Right lung (tissue), 5 donors: Measurements from ENCODE around the gene MRPL9. TPM values are rescaled to one million over a fixed set of nuclear protein-coding genes. Genes with fewer than 3 reads are reported as not detected.
A peak's percentile ranks its signal among the peaks of the same experiment; 100 is the strongest.
"Not testable (repeated sequence)": the region's sequence is repeated elsewhere in the genome, so short reads cannot be mapped to it uniquely, and the experiment has no call there.

Source experiments
- DNase-seq, 2 donors: peaks; one replicate each; pipeline ENCODE4 v3.0.0-alpha.2; 2013
- polyA plus RNA-seq, 5 donors: library from polyadenylated mRNA; unstranded; fragments of 120-200 nt; gene quantifications; one replicate each; pipeline versions ENCODE4 v1.2.1 to v1.2.3, GENCODE V29; 2013; ENCODE audit warnings: inconsistent platforms in 1 of 5, low replicate concordance in 1 of 5; ENCODE audit not compliant: insufficient read length in 5 of 5, insufficient read depth in 1 of 5

The MRPL9 gene
- polyA plus RNA-seq, 5 donors: 104 to 125 (median 113) TPM

DNA sequence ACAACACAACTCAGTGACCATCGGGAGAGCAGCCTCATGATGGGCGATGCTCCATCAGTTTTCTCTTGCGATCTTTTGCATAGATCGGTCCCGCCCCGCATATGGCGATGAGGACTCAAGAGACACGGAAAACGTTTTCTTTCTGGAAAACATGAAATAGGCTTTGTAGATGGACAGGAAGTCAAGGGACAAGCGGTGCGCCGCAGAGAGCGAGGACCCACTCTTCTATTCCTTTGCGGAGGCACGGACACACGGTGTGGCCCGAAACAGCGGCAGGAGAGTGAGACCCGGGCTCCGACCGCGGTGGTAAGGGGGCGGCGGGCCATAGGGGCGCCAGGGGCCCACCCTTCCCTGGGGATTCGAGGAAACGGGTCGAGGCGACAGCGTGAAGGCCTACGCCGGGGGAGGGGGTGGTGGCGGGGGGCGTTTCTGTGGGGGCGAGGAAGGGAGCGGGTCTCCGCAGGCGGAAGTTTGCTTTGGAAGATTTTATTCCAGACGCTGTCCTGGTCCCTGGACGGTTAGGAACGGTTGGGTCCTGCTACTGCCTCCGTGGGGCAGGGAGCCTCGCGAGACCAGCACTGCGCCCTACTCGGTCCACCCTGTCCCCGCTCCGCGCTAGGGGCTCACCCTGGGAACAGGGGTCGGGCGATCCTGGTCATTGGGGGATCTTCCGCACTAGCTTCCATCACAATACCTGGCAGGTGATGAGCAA, 27.8 kb upstream of the MRPL9 start:
- DNase-seq: no peak

DNA sequence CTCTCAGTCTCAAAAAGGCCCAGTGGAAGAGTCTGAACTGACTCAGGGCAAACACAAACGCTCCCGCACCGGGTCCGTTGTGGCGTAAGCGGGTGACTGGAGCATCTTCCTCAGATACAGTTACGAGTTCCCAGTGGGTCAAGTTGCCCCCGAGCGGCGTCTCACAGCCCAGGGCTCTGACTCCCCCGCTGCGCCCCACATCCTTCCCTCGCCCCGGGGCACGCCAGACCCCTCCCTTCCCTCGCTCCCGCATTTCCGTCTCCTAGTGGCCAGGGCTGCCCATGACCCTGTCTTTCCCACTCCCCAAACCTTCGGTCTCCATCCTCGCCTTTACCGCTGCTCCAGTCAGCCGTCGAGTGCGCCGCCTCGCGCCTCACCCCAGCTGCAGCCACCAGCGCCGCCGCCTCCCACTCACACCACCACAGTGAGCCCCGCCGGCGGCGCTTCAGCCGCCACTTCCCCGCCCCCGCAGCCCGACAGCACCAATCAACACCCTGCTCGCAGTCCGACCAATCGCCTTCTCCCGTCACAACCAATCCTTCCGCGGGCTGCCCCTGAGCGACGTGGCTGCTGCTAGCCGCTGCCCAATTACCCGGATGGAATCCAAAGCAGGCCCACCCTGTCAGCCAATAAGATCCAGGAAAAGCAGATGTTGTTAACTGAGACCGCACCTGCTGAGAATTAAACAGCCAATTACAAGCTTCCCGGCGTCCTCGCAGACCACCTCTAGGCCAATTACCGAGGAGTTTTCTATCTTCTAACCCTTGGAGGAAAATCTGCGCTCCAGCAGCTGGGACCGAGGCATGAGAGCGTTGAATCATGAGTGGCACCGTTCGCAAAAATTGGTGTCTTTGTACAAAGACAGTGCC, 27.0 kb upstream of the MRPL9 start, which contains the start of gene TDRKH:
TSS of gene TDRKH (minus strand) at position 430 of the 869 bp plus-strand sequence. CDS start 7,478 bp downstream, outside the sequence.
- DNase-seq: peak; percentile 90 to 91

DNA sequence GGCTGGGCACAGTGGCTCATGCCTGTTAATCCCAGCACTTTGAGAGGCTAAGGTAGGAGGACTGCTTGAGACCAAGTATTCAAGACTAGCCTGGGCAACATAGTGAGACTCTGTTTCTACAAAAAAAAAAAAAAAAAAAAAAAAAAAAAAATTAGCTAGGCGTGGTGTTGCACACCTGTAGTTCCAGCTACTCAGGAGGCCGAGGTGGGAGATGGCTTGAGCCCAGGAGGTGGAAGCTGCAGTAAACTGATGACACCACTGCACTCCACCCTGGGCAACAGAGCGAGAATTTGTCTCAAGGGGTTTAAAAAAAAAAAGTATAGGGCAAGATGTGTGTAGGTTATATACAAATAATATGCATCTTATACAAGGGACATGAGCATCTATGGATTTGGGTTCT, 24.4 kb upstream of the MRPL9 start:
- no peak for DNase-seq

DNA sequence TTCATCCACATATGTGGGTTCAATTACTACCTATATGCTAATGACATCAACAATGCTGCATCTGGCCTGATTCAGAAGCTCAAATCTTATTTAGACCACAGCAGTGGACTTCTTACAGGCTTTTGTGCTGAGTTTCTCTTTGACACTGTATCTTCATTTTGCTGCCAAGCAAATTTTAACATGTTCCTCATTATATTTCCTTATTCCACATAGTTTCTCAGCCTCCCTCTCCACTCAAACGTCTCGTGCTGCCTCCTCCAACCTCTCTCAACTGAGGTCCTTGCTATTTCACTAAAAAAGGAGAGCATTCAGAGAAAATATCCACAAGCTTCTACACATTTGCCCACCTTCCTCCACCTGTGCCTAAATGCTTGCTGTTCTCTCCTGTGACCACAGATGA, 20.5 kb upstream of the MRPL9 start:
- DNase-seq: no peak

DNA sequence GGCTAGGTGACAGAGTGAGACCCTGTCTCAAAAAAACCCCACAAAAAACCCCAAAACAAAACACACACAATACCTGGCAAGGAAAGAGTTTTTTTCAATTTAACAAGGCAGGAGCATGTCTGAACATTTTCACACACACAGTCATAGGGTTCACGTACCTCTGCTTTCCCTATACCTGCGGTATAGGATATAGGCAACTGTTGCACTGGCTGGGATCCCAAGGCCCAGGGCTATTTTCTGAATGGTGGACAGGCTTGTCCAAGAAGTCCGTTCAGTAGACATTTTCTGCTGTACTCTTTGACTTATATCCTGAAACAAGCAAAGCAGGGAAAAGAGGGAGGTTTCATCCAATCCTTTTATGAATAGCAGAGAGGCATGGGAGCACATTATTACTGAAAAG, 19.4 kb upstream of the MRPL9 start:
- DNase-seq: no peak

DNA sequence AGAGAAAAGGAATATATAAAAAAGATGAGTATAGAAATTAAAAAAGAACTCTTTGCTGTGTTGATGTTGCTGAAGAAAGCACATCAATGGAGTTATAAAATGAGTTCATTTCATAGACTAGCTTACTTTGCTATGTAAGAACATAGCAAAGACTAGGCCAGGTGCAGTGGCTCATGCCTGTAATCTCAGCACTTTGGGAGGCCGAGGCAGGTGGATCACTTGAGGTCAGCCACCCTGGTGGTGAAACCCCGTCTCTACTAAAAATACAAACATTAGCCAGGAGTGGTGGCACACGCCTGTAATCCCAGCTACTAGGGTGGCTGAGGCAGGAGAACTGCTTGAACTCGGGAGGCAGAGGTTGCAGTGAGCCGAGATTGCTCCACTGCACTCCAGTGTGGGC, 18.7 kb upstream of the MRPL9 start:
- not testable (repeated sequence) for DNase-seq

DNA sequence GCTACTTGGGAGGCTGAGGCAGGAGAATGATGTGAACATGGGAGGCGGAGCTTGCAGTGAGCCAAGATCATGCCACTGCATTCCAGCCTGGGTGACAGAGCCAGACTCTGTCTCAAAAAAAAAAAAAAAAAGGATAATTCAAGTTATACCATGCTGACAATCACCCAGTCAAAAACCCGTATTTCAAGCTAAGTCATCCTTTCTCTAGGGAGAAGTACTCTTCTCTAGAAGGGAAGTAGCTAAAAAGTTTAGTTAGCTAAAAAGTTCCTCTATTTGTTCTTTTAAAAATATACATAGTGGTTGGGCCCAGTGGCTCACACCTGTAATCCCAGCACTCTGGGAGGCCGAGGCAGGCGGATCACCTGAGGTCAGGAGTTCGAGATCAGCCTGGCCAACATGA, 17.4 kb upstream of the MRPL9 start:
- DNase-seq: not testable (repeated sequence)

DNA sequence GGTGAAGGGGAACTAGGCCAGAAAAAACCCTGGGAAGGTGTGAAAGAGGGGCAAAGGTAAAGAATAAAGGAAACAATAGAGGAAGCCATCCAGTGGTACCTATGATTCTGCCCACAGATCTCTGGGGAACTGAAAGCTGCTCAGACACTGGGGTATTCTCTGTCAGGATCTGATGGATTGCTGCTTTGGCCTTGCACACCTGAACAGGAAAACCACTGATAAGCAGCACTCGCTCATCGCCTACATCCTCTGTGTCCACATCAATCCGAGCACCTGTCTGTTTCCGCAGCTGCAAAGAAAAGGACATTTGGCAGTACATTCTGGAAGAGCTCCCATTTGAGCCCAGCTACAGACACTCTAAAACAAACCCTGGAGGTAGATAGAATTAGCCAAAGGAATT, 16.6 kb upstream of the MRPL9 start:
- no peak for DNase-seq

DNA sequence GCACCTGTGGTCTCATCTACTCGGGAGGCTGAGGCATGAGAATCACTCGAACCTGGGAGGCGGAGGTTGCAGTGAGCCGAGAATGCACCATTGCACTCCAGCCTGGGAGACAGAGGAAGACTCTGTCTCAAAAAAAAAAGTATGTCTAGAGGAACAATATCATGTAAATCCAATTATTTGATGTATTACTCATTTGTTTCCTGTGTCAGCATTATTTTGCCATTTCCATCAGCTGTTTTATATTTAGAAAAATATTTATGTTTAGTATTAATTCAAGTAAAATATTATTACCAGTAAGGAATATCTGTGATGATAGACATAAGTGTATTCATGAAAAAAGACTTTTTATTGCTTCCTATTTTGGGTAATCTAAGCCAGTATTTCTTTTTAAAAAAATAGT, 14.0 kb upstream of the MRPL9 start:
- DNase-seq: no peak

DNA sequence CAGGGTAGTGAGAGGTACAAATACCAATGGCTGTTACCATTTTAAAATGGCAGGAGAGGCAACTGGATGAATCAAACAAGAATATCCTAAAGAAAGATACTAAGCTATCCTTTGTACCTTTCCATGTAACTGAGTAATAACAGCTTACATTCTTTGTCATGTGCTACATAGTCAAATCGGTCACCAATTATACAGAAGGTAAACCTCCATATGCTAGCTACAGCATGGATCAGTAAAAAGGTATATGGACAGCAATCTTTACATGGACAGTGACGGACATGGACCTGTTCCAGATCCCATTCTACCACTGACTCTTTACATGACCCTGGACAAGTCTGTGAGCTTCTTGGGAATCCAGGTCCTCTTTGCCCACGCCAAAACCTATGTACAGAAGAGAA, 13.4 kb upstream of the MRPL9 start:
- no peak for DNase-seq

DNA sequence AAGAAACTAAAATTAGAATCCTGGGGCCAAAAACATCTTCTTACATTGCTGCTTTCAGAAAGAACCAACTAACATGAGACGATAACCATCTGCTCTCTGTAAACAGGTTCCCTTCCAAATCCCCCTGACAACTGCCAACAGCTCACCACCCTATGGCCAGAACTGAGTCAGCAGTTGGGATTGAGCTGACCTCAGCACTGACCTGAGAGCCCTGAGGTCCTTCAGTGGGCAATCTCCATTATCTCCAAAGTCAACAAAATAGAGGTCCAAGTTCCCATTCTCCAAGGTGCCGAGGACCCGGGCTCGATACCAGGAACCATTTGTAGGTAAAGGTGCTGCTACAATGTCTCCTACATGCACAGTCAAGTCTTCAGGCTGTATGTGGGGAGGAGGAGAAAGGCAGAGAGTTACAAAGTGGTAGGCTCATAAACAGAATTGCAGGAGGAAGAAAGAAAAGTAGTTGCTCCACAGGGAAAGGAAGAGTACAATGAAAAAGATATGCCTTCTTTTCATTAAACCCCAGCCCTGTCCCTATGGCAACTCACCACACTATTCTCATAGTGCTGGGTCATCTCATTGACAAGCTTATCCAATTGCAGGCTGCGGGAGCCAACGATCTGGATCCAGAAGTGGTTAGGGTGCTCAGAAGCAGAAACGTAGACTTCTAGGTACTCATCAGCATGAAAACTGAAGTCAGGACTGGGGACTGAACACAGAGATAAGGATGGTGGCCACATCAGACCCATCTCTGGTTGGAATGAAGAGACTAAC, 12.8 kb upstream of the MRPL9 start:
- no peak for DNase-seq

DNA sequence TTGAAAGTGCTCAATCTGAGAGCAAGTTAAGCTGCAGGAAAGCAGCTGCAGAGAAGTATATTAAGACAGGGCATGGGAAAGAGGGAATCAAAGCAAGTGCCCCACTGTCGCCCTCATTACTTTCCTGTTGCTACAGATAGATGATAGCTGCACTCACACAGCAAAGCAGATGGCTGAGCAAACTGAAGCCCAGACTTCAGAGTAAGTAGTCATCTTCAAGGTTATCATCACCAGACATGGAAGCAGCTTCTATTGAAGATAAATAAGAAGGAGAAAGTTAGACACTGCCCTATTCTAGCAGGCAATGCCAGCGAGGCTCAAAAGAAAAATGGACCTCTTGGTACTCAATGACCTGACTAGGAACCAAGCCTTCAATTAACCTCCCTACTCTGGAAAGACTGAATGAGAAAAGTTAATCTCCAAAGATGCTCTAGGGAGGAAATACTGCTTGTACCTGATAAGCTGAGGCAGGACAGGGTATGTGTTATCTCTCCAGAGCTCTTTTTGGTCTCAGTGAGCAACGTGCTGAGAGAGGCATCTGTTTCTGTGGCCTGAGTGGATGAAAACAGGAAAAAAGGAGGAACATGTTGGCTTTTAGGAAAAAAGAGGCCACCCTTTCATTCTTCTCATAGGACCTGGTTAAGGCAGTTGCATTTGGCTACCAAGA, 11.1 kb upstream of the MRPL9 start:
- no peak for DNase-seq

DNA sequence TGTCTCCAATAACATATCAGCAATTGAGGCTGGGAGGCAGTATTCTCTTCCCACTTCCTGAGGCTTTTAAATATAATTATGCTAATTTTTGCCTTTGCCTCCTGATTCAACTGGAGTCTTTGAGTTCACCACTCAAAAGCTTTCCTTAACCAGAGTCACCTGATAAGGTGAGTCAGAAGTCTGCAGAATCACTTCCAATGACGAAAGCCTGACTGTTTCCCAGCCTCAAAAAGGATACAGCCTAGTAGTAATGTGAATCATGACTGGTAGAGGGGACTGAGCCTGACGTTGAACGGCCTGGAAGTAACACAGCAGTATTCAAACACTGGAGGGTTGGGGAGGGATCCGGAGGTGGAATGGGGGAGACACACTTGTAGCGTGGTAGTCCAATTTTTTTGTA, 10.4 kb upstream of the MRPL9 start:
- DNase-seq: no peak

DNA sequence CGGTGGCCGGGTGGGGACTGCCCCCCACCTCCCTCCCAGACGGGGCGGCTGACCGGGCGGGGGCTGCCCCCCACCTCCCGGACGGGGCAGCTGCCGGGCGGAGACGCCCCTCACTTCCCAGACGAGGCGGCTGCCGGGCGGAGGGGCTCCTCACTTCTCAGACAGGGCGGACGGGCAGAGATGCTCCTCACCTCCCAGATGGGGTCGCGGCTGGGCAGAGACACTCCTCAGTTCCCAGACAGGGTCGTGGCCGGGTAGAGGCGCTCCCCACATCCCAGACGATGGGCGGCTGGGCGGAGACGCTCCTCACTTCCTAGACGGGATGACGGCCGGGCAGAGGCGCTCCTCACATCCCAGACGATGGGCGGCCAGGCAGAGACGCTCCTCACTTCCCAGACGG, 6.0 kb upstream of the MRPL9 start:
- not testable (repeated sequence) for DNase-seq

DNA sequence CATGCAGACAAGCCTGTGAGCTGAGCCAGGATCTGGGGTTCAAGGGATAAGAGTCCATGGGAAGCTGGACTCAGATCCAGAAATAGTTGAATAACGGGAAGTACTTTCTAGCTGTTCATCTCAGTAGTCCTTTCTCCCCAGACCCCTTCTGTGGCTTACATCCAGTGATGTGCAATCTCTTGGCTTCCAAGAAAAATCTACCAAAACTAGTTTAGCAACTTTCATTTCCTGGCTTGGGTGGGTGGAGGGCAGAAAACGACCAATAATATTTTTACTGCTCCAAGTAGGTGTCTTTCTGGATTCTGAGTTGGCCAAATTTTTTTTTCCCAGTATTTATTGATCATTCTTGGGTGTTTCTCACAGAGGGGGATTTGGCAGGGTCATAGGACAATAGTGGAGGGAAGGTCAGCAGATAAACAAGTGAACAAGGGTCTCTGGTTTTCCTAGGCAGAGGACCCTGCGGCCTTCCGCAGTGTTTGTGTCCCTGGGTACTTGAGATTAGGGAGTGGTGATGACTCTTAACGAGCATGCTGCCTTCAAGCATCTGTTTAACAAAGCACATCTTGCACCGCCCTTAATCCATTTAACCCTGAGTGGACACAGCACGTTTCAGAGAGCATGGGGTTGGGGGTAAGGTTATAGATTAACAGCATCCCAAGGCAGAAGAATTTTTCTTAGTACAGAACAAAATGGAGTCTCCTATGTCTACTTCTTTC, 5.2 kb upstream of the MRPL9 start:
- DNase-seq: peak; percentile 40 to 49

DNA sequence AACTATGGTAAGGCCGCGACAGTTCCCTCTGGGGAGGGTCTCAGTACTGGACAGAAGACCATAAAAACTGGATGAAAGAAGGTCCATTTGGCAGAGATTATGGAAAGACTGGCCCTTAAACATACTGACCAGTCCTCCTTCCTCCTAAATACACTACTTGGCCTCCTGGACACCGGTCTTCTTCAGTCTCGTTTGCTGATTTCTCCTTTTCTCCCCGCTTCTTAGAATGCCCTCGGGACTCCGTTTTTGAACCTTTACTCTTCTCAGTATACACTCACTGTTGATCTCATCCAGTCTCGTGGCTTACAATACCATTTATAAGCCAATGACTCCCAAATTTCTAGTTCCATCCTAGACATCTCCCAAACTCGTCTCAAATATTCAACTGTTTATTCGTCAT, 694 bp upstream of the MRPL9 start:
- DNase-seq: no peak

DNA sequence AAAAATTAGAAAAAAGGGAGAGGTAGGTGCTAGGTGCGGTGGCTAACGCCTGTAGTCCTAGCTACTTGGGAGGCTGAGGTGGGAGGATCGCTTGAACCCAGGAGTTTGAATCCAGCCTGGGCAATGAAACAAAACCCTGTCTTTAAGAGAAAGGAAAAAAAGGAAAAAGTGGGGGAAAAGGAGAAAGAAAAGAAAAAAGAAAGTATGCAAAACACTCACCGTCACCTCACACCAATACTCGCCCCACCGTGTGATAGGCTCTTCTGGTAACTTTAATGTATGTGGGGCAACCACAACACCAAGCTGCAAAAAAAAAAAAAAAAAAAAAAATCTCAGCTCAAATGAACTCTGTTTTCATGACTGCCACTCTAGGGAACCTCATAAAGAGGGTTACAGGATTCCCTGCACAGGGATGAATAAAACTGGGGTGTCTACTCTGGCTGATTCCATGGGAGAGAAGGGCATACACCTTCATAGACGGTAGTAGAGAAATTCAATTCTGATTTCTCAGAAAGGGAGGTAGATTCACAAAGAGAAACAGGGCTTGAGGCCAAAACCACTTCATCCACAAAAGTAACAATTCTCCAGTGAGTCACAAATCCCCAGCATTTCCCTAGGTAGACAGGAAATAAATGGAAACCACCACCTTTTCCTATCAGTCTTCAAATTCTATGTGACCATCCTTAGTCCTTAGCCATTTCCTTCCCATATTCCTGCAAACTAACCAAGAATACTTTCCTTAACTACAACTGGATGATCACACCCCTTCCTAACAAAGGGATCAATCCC, 2.5 kb downstream of the MRPL9 start:
- no peak for DNase-seq

DNA sequence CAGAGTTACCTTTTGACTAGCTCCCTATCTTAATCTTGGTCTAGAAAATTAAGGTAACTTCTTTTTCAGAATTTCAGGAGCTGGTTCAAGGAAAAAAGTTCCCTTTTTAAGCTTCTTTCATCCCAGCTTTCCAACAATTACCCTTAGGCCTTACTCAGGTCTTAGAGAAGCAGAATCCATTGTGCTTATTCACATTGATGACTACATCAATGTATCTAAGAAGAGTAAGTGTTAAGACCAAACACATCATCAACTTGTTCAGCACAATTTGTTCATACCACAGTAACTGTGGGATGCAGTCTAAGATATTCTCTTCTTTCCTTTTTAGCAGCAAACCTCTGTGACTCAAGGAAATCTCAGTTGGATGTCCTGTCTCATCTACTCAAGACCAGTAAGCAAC, 4.1 kb downstream of the MRPL9 start:
- no peak for DNase-seq

DNA sequence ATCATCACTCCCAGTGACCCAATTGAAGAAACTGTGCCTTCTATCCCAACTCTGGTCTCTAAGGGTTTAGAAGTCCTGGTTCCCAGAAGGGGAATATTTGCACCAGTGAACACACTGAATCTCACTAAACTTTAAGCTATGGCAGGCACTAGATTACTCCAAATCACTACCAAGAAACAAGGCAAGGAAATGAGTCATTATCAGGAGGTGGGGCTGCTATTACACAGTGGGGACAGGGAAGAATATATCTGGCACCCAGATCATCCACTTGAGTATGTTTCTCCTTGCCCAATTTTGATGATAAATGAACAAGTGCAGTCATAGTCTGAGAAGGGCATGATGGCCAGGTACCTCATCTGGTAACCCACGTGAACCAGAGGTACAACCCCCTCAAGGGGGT, 7.0 kb downstream of the MRPL9 start:
- no peak for DNase-seq

DNA sequence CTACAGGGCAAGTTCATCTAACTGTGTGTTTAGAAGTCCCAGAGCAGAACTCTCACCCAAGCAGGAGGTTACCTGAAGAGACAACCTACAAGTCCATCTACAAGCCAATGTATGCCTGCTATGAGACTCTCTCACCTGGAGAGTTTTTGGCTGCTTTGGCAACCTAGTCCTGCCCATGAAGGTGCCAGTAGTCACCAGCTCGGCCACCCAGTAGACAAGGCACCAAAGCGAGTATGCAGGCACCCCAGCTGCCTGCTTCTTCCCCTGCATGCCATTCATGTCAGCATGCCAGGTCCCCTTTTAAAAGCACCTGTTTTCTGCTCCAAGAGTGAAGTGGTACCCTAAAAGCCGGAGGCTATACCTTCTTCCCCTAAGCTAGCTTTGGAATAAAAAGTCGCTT, 21.8 kb downstream of the MRPL9 start:
- no peak for DNase-seq
